Neural cell (in vitro differentiated cells): ENCODE measurements around the gene PCCA.

Experiments used
- EP300 ChIP-seq: fragments of 450-650 bp; conservative IDR thresholded peaks from 2 replicates; pipeline ENCODE4 v1.6.1; 2014; ENCODE audit warnings: antibody characterized with exemption, mild to moderate bottlenecking, moderate library complexity; ENCODE audit not compliant: poor library complexity, severe bottlenecking
- EZH2 ChIP-seq: fragments of 200-600, 300-800 bp; shearing (Covaris generic), sonication (generic); IDR thresholded peaks from 2 replicates; pipeline ENCODE4 v1.6.1; 2014; ENCODE audit warnings: antibody characterized with exemption, low read length, borderline replicate concordance, mild to moderate bottlenecking; ENCODE audit not compliant: insufficient read depth, poor library complexity, severe bottlenecking
- MXI1 ChIP-seq: fragments of 450-650 bp; conservative IDR thresholded peaks from 2 replicates; pipeline ENCODE4 v1.6.1; 2014; ENCODE audit warnings: antibody characterized with exemption, mild to moderate bottlenecking; ENCODE audit not compliant: poor library complexity, severe bottlenecking
- POLR2AphosphoS5 ChIP-seq: IDR thresholded peaks from 2 replicates; pipeline ENCODE4 v1.6.1; 2012
- RAD21 ChIP-seq: fragments of 450-650 bp; conservative IDR thresholded peaks from 2 replicates; pipeline ENCODE4 v1.6.1; 2014; ENCODE audit warnings: antibody characterized with exemption, mild to moderate bottlenecking, moderate library complexity
- SMC3 ChIP-seq: fragments of 450-650 bp; conservative IDR thresholded peaks from 2 replicates; pipeline ENCODE4 v1.6.1; 2014; ENCODE audit warnings: antibody characterized with exemption, mild to moderate bottlenecking, moderate library complexity; ENCODE audit not compliant: poor library complexity
- TAF1 ChIP-seq: IDR thresholded peaks from 2 replicates; pipeline ENCODE4 v1.6.1; 2012; ENCODE audit warnings: low read depth
- TF ChIP-seq, protein P1 (sequence below): fragments of 450-650 bp; IDR thresholded peaks from 2 replicates; pipeline ENCODE4 v1.5.1; 2014; ENCODE audit warnings: antibody characterized with exemption, mild to moderate bottlenecking, moderate library complexity; ENCODE audit not compliant: poor library complexity, severe bottlenecking
- TF ChIP-seq, protein P2 (sequence below): IDR thresholded peaks from 2 replicates; pipeline ENCODE4 v1.6.1; 2012; ENCODE audit warnings: borderline replicate concordance

DNA sequence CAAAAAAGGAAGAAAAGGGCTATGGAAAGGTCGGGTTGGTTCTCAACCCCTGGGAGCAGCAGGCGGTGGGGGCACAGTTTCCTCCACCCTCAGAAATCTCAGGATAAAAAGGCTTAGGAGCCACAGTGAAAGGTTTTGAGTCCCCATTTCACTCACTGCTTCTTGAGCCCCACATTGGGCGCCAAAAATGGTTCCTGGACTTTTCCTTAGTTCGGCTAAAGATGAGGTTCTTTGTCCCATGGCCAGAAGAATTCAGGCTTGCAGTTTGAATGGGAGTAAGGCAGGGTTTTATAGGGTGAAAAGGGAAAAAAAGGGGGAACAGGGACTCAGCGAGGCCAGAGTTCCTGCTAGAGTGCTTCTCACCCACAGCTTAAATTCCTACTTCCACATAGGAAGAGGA is 320.2 kb downstream of the PCCA start:
- TF ChIP-seq, protein P1, sequence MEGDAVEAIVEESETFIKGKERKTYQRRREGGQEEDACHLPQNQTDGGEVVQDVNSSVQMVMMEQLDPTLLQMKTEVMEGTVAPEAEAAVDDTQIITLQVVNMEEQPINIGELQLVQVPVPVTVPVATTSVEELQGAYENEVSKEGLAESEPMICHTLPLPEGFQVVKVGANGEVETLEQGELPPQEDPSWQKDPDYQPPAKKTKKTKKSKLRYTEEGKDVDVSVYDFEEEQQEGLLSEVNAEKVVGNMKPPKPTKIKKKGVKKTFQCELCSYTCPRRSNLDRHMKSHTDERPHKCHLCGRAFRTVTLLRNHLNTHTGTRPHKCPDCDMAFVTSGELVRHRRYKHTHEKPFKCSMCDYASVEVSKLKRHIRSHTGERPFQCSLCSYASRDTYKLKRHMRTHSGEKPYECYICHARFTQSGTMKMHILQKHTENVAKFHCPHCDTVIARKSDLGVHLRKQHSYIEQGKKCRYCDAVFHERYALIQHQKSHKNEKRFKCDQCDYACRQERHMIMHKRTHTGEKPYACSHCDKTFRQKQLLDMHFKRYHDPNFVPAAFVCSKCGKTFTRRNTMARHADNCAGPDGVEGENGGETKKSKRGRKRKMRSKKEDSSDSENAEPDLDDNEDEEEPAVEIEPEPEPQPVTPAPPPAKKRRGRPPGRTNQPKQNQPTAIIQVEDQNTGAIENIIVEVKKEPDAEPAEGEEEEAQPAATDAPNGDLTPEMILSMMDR = no peak
- TF ChIP-seq EZH2 (no peak), EP300 (no peak), TAF1 (no peak), POLR2AphosphoS5 (no peak), RAD21 (no peak), MXI1 (no peak), SMC3 (no peak)
- TF ChIP-seq, protein P2, sequence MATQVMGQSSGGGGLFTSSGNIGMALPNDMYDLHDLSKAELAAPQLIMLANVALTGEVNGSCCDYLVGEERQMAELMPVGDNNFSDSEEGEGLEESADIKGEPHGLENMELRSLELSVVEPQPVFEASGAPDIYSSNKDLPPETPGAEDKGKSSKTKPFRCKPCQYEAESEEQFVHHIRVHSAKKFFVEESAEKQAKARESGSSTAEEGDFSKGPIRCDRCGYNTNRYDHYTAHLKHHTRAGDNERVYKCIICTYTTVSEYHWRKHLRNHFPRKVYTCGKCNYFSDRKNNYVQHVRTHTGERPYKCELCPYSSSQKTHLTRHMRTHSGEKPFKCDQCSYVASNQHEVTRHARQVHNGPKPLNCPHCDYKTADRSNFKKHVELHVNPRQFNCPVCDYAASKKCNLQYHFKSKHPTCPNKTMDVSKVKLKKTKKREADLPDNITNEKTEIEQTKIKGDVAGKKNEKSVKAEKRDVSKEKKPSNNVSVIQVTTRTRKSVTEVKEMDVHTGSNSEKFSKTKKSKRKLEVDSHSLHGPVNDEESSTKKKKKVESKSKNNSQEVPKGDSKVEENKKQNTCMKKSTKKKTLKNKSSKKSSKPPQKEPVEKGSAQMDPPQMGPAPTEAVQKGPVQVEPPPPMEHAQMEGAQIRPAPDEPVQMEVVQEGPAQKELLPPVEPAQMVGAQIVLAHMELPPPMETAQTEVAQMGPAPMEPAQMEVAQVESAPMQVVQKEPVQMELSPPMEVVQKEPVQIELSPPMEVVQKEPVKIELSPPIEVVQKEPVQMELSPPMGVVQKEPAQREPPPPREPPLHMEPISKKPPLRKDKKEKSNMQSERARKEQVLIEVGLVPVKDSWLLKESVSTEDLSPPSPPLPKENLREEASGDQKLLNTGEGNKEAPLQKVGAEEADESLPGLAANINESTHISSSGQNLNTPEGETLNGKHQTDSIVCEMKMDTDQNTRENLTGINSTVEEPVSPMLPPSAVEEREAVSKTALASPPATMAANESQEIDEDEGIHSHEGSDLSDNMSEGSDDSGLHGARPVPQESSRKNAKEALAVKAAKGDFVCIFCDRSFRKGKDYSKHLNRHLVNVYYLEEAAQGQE = no peak
